ENCODE measurements around the gene CAPN15.
"Not testable (repeated sequence)": the region's sequence is repeated elsewhere in the genome, so short reads cannot be mapped to it uniquely, and the experiment has no call there.

The CAPN15 gene

DNA sequence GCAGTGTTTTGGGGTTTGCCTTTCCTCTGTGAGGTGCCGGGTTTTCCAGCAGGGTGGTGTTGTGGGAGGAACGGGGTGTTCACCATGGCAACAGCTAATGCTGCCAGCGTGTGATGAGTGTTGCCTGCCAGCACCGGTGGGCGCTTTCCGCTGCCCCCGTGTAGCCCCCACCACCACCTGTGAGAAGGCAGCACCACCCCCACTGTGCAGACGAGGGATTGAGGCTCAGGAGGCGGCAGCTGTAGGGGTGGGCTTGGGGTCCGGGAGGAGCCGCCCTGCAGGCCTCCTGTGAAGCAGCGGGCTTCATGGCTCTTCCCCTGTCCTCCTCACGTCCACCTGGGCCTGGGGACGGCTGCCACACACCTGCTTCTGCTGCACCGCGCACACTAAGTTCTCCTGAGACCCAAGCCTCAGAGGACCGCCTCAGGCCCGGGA, 67.6 kb downstream of the CAPN15 start:
- DNase-seq = no peak

DNA sequence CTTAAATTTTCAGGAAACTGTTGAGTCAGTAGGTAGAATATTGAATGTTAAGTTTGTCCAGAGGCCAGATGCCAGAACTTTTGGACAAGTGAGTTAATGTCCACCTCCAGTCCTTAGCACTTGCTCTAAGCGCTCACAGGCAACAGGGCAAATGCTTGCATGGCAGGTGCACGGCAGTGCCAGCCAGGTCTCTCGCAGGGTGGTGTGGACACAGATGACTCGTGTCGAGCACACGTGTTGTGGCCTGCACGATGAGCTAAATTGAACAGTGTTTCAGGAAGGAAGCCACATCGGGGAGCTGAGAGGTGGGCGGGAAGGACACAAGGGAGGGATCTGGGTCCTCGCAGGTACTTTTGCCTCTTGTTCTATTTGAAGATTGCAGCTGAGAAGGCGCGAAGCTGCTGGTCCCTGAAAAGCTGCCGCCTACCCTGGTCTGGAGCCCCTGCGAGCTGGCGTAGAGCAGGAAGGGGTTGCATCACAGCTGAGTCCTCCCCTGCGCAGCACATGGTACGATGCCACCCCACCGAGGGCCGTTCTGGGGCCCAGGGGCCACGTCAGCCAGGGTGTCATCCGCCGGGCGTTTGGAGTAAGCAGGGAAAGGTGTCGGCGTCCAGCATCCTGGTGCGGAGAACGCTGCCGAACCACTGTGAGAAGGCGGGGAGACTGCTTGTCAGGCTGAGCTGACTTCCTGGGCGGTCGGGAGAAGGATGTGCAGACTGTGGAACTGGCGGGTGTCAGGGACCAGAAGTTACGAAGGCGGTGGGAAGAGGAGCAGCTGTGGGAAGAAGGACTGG, 68.6 kb downstream of the CAPN15 start:
- DNase-seq = no peak

DNA sequence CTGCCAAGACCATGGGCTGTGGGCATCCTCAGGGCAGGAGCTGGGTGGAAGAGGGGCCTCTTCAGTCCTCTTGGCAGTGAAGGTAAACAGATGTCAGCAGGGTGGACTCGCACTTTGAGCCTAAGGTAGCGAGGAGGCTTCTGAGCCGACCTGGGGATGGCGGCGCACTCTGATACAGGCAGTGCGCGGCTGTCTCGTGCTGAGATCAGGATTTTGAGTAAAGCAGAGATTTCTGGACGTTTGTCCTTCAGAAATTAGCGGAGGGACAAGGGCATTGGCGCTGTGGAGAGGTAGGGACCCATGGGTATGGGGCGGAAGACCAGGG, 69.2 kb downstream of the CAPN15 start:
- no peak for DNase-seq

DNA sequence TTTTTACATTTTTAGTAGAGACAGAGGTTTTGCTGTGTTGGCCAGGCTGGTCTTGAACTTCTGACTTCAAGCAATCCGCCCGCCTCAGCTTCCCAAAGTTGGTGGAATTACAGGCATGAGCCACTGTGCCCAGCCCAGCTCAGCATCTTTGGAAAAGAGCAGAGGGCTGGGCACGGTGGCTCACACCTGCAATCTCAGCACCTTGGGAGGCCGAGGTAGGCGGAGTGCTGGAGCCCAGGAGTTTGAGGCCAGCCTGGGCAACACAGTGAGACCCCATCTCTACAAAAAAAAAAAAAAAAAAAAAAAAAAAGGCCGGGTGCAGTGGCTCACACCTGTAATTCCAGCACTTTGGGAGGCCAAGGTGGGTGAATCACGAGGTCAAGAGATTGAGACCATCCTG, 70.1 kb downstream of the CAPN15 start:
- not testable (repeated sequence) for DNase-seq

DNA sequence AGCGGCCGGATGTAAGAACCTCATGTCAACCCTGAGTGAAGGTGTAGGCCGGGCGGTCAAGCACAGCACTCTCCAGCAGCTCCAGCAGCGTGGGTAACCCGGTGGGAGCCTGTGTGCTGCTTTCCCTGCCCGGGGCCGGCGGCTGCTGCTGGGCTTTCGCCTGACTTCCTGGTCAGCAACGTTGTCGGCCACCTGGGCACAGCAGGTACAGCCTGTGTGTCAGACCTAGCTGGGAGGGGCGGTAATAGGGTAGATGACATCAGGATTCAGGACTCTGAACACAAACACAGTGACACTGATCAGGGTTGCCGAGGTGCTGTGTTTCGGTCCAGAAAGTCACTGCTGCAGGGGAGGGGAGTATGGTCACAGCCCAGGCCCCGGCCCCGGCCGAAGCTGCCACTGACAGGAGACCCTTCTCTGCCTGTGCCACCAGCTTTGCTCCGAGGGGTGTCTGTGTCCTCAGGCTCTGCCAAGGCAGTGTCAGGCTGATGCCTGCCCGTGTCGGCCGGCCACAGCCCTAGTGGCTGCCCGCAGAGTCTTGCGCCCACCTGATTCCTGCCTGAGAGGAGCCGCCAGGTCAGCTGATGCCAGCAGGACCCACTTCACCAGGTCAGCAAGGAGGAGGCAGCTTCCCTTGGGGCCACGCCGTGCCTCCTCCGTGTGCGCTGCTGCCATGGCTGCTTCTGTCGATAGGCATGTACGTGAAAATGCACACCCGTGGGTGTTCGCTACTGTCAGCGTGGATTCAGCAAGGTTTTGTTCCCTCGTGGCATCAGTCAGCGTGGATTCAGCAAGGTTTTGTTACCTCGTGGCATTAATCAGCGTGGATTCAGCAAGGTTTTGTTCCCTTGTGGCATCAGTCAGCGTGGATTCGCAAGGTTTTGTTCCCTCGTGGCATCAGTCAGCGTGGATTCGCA, 71.6 kb downstream of the CAPN15 start:
- DNase-seq = no peak

DNA sequence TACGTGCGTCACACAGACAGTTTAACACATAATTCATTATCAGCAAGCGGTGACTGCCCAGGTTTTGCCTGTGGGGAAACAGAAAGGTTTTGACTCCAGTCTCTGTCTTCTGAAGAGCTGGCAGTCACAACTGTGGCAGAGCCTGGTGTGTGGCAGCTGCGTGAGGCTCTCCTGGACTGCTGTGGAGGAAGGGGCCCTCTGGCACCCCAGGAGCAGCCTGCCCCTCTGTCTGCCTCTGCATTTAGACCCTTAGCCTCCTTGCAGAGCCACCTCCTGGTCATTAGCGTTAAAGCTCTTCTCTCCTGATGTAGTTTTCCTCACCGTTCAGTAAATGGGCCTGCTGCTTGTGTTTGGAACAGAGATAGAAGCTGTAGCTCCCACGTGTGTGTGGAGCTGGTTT, 73.3 kb downstream of the CAPN15 start:
- DNase-seq = no peak

DNA sequence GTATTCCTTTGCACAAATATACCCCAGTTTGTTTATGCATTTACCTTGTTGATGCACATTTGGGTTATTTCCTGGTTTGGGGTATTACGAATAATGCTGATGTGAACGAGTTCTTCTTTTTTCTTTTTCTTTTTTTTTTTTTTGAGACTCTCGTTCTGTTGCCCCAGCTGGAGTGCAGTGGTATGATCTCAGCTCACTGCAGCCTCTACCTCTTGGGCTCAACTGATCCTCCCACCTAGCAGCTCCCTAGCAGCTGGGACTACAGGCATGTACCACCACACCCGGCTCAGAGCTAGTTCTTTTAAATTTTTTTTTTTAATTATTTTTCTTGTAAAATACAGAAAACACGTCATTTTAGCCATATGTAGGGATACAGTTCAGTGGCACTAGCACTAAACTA, 76.4 kb downstream of the CAPN15 start:
- DNase-seq = no peak

All from activated T-cell treated with anti-CD3 and anti-CD28 coated beads, Interleukin-2, amount 50 U/mL, for 48 hours (primary cell).